Transverse colon (tissue), 4 donors: Measurements from ENCODE around the gene LYPD6B. TPM values are rescaled to one million over a fixed set of nuclear protein-coding genes. Genes with fewer than 3 reads are reported as not detected.

Source experiments
- DNase-seq: peaks from one replicate; pipeline ENCODE4 v3.0.0-alpha.2; 2019
- H3K27ac ChIP-seq, 4 donors: fragments of 200-600 bp; sonication (generic); 2 replicates each; pipeline ENCODE4 v1.5.1; 2016 to 2018; ENCODE audit warnings: inconsistent platforms in 4 of 4
- H3K27me3 ChIP-seq: fragments of 200-600 bp; sonication (generic); 2 replicates; pipeline ENCODE4 v1.5.1; 2017; ENCODE audit warnings: inconsistent platforms
- H3K36me3 ChIP-seq, 4 donors: fragments of 200-600 bp; sonication (generic); 2 replicates each; pipeline ENCODE4 v1.5.1; 2017 to 2019; ENCODE audit warnings: inconsistent platforms in 4 of 4
- H3K4me1 ChIP-seq, 4 donors: fragments of 200-600 bp; sonication (generic); 2 replicates each; pipeline ENCODE4 v1.5.1; 2017 to 2020; ENCODE audit warnings: inconsistent platforms in 4 of 4
- H3K4me3 ChIP-seq, 4 donors: fragments of 200-600 bp; sonication (generic); 1 replicate in 1 of 4; 2 replicates in 3 of 4; pipeline versions ENCODE4 v1.5.1 to v1.6.1; 2017 to 2019; ENCODE audit warnings: inconsistent platforms in 4 of 4
- H3K9me3 ChIP-seq, 2 donors: fragments of 200-600 bp; sonication (generic); 2 replicates each; pipeline ENCODE4 v1.5.1; 2017 to 2019; ENCODE audit warnings: inconsistent platforms in 2 of 2
- EP300 ChIP-seq: sonication (generic); formaldehyde crosslinking; IDR thresholded peaks from one replicate; pipeline ENCODE4 v1.6.1; 2017; ENCODE audit warnings: antibody characterized with exemption, low read depth
- POLR2A ChIP-seq: fragments of 450-650 bp; IDR thresholded peaks from one replicate; pipeline ENCODE4 v1.6.1; 2016; ENCODE audit warnings: antibody characterized with exemption, mild to moderate bottlenecking, moderate library complexity
- POLR2AphosphoS5 ChIP-seq, 3 donors: sonication (generic); formaldehyde crosslinking; IDR thresholded peaks; one replicate each; pipeline ENCODE4 v1.6.1; 2016; ENCODE audit warnings: antibody characterized with exemption in 3 of 3
- WGBS, 2 donors: methylation state at CpG; one replicate each; pipeline ENCODE4 v1.1.5; 2018; ENCODE audit warnings: low coverage in 1 of 2; 5-methylcytosine and 5-hydroxymethylcytosine counted together
- in situ Hi-C, 4 donors: fragments of 200-750 bp; cut with MboI; loops; one replicate each; pipeline versions ENCODE4 v1.15.0 to v1.15.1; 2017; ENCODE audit warnings: low sequenced_read_pairs in 3 of 4, low pct_ligation_motif_present in 1 of 4, low pct_unique_long_range_greater_than_20kb in 1 of 4
- intact Hi-C: fragments of 100-400 bp; cut with DNase I; formaldehyde crosslinking; loops from one replicate; pipeline ENCODE4 v1.15.1; 2023; ENCODE audit warnings: low total_unique reads
- total RNA-seq, 4 donors: library from RNA; depleted of rRNA; stranded (reverse); fragments of >200 nt; gene quantifications; one replicate each; pipeline ENCODE4 v1.1.0, GENCODE V29; 2016
- TF ChIP-seq, protein P1 (sequence below), 5 experiments: fragments of 200-600 bp in 3 of 5; fragments of 450-650 bp in 2 of 5; sonication (generic) in 3 of 5; IDR thresholded peaks; 1 replicate in 2 of 5; 2 replicates in 3 of 5; pipeline ENCODE4 v1.5.1; 2016 to 2017; ENCODE audit warnings: antibody characterized with exemption in 5 of 5, inconsistent platforms in 3 of 5, mild to moderate bottlenecking in 2 of 5, moderate library complexity in 1 of 5

The LYPD6B gene
- total RNA-seq, 4 donors from 2014 or later: 1.1 to 3.1 (median 2.6) TPM; not detected in 1

DNA sequence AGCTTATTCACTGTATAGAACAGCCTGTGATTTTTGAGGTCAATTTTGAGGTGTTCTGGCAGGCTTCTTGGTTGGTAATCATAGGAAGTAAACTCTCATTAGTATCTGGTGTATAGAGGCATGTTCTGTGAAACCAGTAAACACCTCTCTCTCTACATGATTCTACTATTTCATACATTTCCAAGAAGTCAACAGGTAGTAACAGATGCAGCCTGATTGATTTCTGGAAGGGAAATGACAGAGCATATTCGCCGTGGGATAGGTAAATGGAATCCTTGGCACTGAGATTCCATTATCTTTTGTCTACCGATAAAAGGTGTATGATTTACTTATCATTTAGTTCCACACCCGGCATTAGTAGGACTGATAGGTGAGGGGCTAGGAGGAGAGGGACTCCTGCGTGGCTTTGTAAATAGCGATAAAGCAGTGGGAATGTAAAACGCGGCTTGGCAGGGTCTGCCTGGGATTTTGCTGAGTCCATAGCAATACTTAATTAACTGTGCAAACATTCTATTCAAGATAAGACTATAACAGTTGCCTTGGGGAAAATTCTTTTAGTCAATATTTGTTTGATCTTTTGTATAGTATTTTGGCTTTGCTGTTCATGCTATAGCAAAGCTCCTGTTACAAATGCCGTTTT lies 32.3 kb downstream of the LYPD6B start:
- Histone ChIP-seq H3K9me3 (no peaks in the 10 kb centered on the region), H3K4me1 (peaks cover 0 to 8% (median 0%) of the 10 kb centered on the region in 4 donors), H3K36me3 (no peaks in the 10 kb centered on the region), H3K4me3 (no peak overlapping the region), H3K27ac (no peak overlapping the region), H3K27me3 (no peaks in the 10 kb centered on the region)
- no peak for DNase-seq
- intact Hi-C loops: no loop called here
- in situ Hi-C loops: no loop called here
- TF ChIP-seq, protein P1, sequence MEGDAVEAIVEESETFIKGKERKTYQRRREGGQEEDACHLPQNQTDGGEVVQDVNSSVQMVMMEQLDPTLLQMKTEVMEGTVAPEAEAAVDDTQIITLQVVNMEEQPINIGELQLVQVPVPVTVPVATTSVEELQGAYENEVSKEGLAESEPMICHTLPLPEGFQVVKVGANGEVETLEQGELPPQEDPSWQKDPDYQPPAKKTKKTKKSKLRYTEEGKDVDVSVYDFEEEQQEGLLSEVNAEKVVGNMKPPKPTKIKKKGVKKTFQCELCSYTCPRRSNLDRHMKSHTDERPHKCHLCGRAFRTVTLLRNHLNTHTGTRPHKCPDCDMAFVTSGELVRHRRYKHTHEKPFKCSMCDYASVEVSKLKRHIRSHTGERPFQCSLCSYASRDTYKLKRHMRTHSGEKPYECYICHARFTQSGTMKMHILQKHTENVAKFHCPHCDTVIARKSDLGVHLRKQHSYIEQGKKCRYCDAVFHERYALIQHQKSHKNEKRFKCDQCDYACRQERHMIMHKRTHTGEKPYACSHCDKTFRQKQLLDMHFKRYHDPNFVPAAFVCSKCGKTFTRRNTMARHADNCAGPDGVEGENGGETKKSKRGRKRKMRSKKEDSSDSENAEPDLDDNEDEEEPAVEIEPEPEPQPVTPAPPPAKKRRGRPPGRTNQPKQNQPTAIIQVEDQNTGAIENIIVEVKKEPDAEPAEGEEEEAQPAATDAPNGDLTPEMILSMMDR (IDR thresholded peaks at IDR 0.05): no peak
- TF ChIP-seq POLR2AphosphoS5 (IDR thresholded peaks at IDR 0.05): no peak
- no peak for TF ChIP-seq EP300
- no peak for TF ChIP-seq POLR2A
- WGBS, 2 donors: 61 to 63% methylated on average over 4 to 9 of the region's 9 CpGs

GRCh38 chr2:149075105-149075504 lies 36.6 kb downstream of the LYPD6B start:
- H3K4me1 ChIP-seq: peaks cover 0 to 8% (median 0%) of the 10 kb centered on the region in 4 donors
- intact Hi-C loops (no loop called here), in situ Hi-C loops (no loop called here)
- WGBS, 2 donors: 37 to 41% methylated on average over 2 of the region's 2 CpGs
- no peak for DNase-seq
- no peaks in the 10 kb centered on the region for H3K27me3 ChIP-seq
- TF ChIP-seq POLR2A: no peak
- no peak for TF ChIP-seq EP300
- TF ChIP-seq POLR2AphosphoS5 (IDR thresholded peaks at IDR 0.05): no peak
- TF ChIP-seq, protein P1 (IDR thresholded peaks at IDR 0.05): no peak
- H3K27ac ChIP-seq: no peak overlapping the region
- H3K36me3 ChIP-seq: no peaks in the 10 kb centered on the region
- no peaks in the 10 kb centered on the region for H3K9me3 ChIP-seq
- H3K4me3 ChIP-seq: no peak overlapping the region

- Histone ChIP-seq H3K27ac (no peak overlapping the region), H3K36me3 (no peaks in the 10 kb centered on the region), H3K27me3 (no peaks in the 10 kb centered on the region), H3K9me3 (no peaks in the 10 kb centered on the region), H3K4me1 (peaks cover 0 to 8% (median 0%) of the 10 kb centered on the region in 4 donors), H3K4me3 (no peak overlapping the region)
- in situ Hi-C loops: no loop called here
- 67 to 71% methylated on average over 10 of the region's 10 CpGs for WGBS, 2 donors
- TF ChIP-seq POLR2A (no peak), POLR2AphosphoS5 (IDR thresholded peaks at IDR 0.05) (no peak), EP300 (no peak)
- TF ChIP-seq, protein P1 (IDR thresholded peaks at IDR 0.05): no peak
- intact Hi-C loops: no loop called here
- no peak for DNase-seq
These were observed 37.4 kb downstream of the LYPD6B start for GRCh38 chr2:149075853-149076252.

GRCh38 chr2:149076863-149077412 lies 38.4 kb downstream of the LYPD6B start:
- no peaks in the 10 kb centered on the region for H3K36me3 ChIP-seq
- no peak for DNase-seq
- intact Hi-C loops: no loop called here
- no peaks in the 10 kb centered on the region for H3K27me3 ChIP-seq
- no peak overlapping the region for H3K27ac ChIP-seq
- no peak overlapping the region for H3K4me3 ChIP-seq
- peaks cover 0 to 8% (median 0%) of the 10 kb centered on the region in 4 donors for H3K4me1 ChIP-seq
- TF ChIP-seq EP300 (no peak), POLR2A (no peak), POLR2AphosphoS5 (IDR thresholded peaks at IDR 0.05) (no peak)
- TF ChIP-seq, protein P1 (IDR thresholded peaks at IDR 0.05): no peak
- 69 to 87% methylated on average over 3 to 5 of the region's 5 CpGs for WGBS, 2 donors
- H3K9me3 ChIP-seq: no peaks in the 10 kb centered on the region
- in situ Hi-C loops: no loop called here
